OCI-M1 (cell line): ENCODE data around the gene ATG10.

Source experiments
- DNase-seq: peaks from one replicate; lab custom pipeline; 2025; lab: John Stamatoyannopoulos, UW

Gene ATG10

GRCh38 chr5:82277987-82278710, 306.3 kb downstream of the ATG10 start, which contains the start of gene RPS23:
RPS23 (minus strand) TSS chr5:82278354; CDS start chr5:82278323, 31 bp downstream.
- peak; percentile 95 for DNase-seq

- no peak for DNase-seq
These were observed 307.0 kb downstream of the ATG10 start for GRCh38 chr5:82278711-82279370.

GRCh38 chr5:82283893-82284292, 312.1 kb downstream of the ATG10 start:
- peak; percentile 68 for DNase-seq

- DNase-seq, result peak; percentile 69
These were observed 313.4 kb downstream of the ATG10 start for GRCh38 chr5:82285206-82285605.

GRCh38 chr5:82287625-82288024, 315.8 kb downstream of the ATG10 start:
- no peak for DNase-seq

GRCh38 chr5:82290005-82290404, 318.2 kb downstream of the ATG10 start:
- DNase-seq, result no peak

GRCh38 chr5:82290908-82291307, 319.1 kb downstream of the ATG10 start:
- no peak for DNase-seq

- no peak for DNase-seq
These were observed 319.6 kb downstream of the ATG10 start for GRCh38 chr5:82291420-82291819.

GRCh38 chr5:82295144-82295543, 323.3 kb downstream of the ATG10 start:
- peak; percentile 30 for DNase-seq

GRCh38 chr5:82295959-82296531, 324.2 kb downstream of the ATG10 start:
- DNase-seq, result no peak

- no peak for DNase-seq
These were observed 325.1 kb downstream of the ATG10 start for GRCh38 chr5:82296929-82297328.

GRCh38 chr5:82297711-82298110, 325.9 kb downstream of the ATG10 start:
- no peak for DNase-seq

GRCh38 chr5:82298668-82299067, 326.8 kb downstream of the ATG10 start:
- DNase-seq, result no peak

GRCh38 chr5:82301190-82301589, 329.4 kb downstream of the ATG10 start:
- no peak for DNase-seq
